Ascending aorta (tissue), 2 donors: Measurements from ENCODE around the gene ITGB4. TPM values are rescaled to one million over a fixed set of nuclear protein-coding genes. Genes with fewer than 3 reads are reported as not detected.
A peak's percentile ranks its signal among the peaks of the same experiment; 100 is the strongest.

Source experiments
- DNase-seq, 2 donors: peaks; one replicate each; pipeline ENCODE4 v3.0.0-alpha.2; 2019; ENCODE audit warnings: low spot score in 2 of 2
- H3K27ac ChIP-seq, 2 donors: fragments of 200-600 bp; sonication (generic); one replicate each; pipeline ENCODE4 v1.5.1; 2016 to 2017; ENCODE audit warnings: mild to moderate bottlenecking in 1 of 2
- H3K27me3 ChIP-seq: fragments of 200-600 bp; sonication (generic); one replicate; pipeline ENCODE4 v1.5.1; 2017
- H3K36me3 ChIP-seq, 2 donors: fragments of 200-600 bp; sonication (generic); one replicate each; pipeline ENCODE4 v1.5.1; 2016
- H3K4me1 ChIP-seq, 2 donors: fragments of 200-600 bp; sonication (generic); one replicate each; pipeline ENCODE4 v1.5.1; 2016 to 2017; ENCODE audit warnings: mild to moderate bottlenecking in 1 of 2
- H3K4me3 ChIP-seq, 2 donors: fragments of 200-600 bp; sonication (generic); one replicate each; pipeline ENCODE4 v1.5.1; 2016 to 2017; ENCODE audit warnings: mild to moderate bottlenecking in 1 of 2
- H3K9me3 ChIP-seq, 2 donors: fragments of 200-600 bp; sonication (generic); one replicate each; pipeline ENCODE4 v1.5.1; 2016
- CTCF ChIP-seq, 3 experiments: fragments of 200-600 bp in 2 of 3; fragments of 450-650 bp in 1 of 3; sonication (generic) in 2 of 3; IDR thresholded peaks; one replicate each; pipeline ENCODE4 v1.5.1; 2016 to 2019; ENCODE audit warnings: antibody characterized with exemption in 3 of 3, mild to moderate bottlenecking in 1 of 3, moderate library complexity in 1 of 3
- intact Hi-C: fragments of 100-400 bp; cut with DNase I; formaldehyde crosslinking; loops from one replicate; pipeline ENCODE4 v1.15.1; 2023
- total RNA-seq: library from RNA; depleted of rRNA; stranded (reverse); fragments of >200 nt; gene quantifications from one replicate; pipeline ENCODE4 v1.1.0, GENCODE V29; 2016

The ITGB4 gene
- total RNA-seq, 1 donor from 2014 or later = 152 TPM

GRCh38 chr17:75771334-75772281, 50.3 kb downstream of the ITGB4 start:
- no peak overlapping the region for H3K4me3 ChIP-seq
- TF ChIP-seq CTCF (IDR thresholded peaks at IDR 0.05) = no peak
- no peak overlapping the region for H3K27ac ChIP-seq
- no peaks in the 10 kb centered on the region for H3K27me3 ChIP-seq
- peak in 1 of 2 donors; percentile 59 for DNase-seq
- H3K4me1 ChIP-seq = peaks cover 0 to 17% of the 10 kb centered on the region in 2 donors
- intact Hi-C loops = no loop called here
- no peaks in the 10 kb centered on the region for H3K9me3 ChIP-seq
- peaks cover 9 to 29% of the 10 kb centered on the region in 2 donors for H3K36me3 ChIP-seq

GRCh38 chr17:75773121-75773807, 52.0 kb downstream of the ITGB4 start:
- no peak for TF ChIP-seq CTCF (IDR thresholded peaks at IDR 0.05)
- peak in 1 of 2 donors; percentile 64 for DNase-seq
- H3K4me3 ChIP-seq = no peak overlapping the region
- peaks cover 24 to 45% of the 10 kb centered on the region in 2 donors for H3K36me3 ChIP-seq
- H3K9me3 ChIP-seq = no peaks in the 10 kb centered on the region
- intact Hi-C loops = no loop called here
- peak overlapping the region in 1 of 2 donors; percentile 1 for H3K27ac ChIP-seq
- H3K4me1 ChIP-seq = peaks cover 0 to 28% of the 10 kb centered on the region in 2 donors
- no peaks in the 10 kb centered on the region for H3K27me3 ChIP-seq

- TF ChIP-seq CTCF (IDR thresholded peaks at IDR 0.05) = no peak
- H3K4me3 ChIP-seq = no peak overlapping the region
- DNase-seq = peak in 1 of 2 donors; percentile 69
- no peak overlapping the region for H3K27ac ChIP-seq
- peaks cover 31 to 52% of the 10 kb centered on the region in 2 donors for H3K36me3 ChIP-seq
- H3K9me3 ChIP-seq = no peaks in the 10 kb centered on the region
- peaks cover 0 to 28% of the 10 kb centered on the region in 2 donors for H3K4me1 ChIP-seq
- H3K27me3 ChIP-seq = no peaks in the 10 kb centered on the region
- intact Hi-C loops = no loop called here
Observed at GRCh38 chr17:75773808-75774470, 52.7 kb downstream of the ITGB4 start.

GRCh38 chr17:75774471-75774990, 53.3 kb downstream of the ITGB4 start:
- intact Hi-C loops = no loop called here
- Histone ChIP-seq H3K27ac (peak overlapping the region; percentile 5 to 17), H3K4me3 (no peak overlapping the region), H3K36me3 (peaks cover 32 to 54% of the 10 kb centered on the region in 2 donors), H3K27me3 (no peaks in the 10 kb centered on the region), H3K4me1 (peaks cover 0 to 28% of the 10 kb centered on the region in 2 donors), H3K9me3 (no peaks in the 10 kb centered on the region)
- TF ChIP-seq CTCF (IDR thresholded peaks at IDR 0.05) = no peak
- peak in 1 of 2 donors; percentile 64 for DNase-seq

GRCh38 chr17:75774991-75775668, 53.9 kb downstream of the ITGB4 start:
- Histone ChIP-seq H3K4me3 (peak overlapping the region in 1 of 2 donors; percentile 91), H3K27me3 (no peaks in the 10 kb centered on the region), H3K4me1 (peaks cover 0 to 28% of the 10 kb centered on the region in 2 donors), H3K36me3 (peaks cover 32 to 54% of the 10 kb centered on the region in 2 donors), H3K27ac (peak overlapping the region; percentile 17 to 43), H3K9me3 (no peaks in the 10 kb centered on the region)
- TF ChIP-seq CTCF (IDR thresholded peaks at IDR 0.05) = no peak
- intact Hi-C loops = no loop called here
- DNase-seq = peak in 1 of 2 donors; percentile 67
